Natural killer cell (primary cell): ENCODE data around the gene MTG1. TPM values are rescaled to one million over a fixed set of nuclear protein-coding genes. Genes with fewer than 3 reads are reported as not detected.

Experiments
- ATAC-seq, 3 donors: fragments of 150-1000 bp in 2 of 3; fragments of 200-7000 bp in 1 of 3; cut with Tn5 transposase; 1 replicate in 1 of 3; 2 replicates in 2 of 3; pipeline ENCODE4 v1.10.0; 2021; ENCODE audit warnings: mild to moderate bottlenecking in 2 of 3, moderate library complexity in 2 of 3
- DNase-seq, 2 donors: peaks; one replicate each; pipeline versions ENCODE4 v3.0.0 to v3.0.0-alpha.2; 2013 to 2021; ENCODE audit warnings: mixed read lengths in 1 of 2
- H3K27ac ChIP-seq: one replicate; pipeline ENCODE4 v1.5.1; 2013; ENCODE audit warnings: mild to moderate bottlenecking, low read length
- H3K27me3 ChIP-seq: one replicate; pipeline ENCODE4 v1.6.1; 2013; ENCODE audit warnings: low read length; ENCODE audit not compliant: control insufficient read depth, insufficient read depth
- H3K36me3 ChIP-seq: one replicate; pipeline ENCODE4 v1.6.1; 2013; ENCODE audit warnings: low read length; ENCODE audit not compliant: control insufficient read depth, insufficient read depth
- H3K4me1 ChIP-seq: one replicate; pipeline ENCODE4 v1.6.1; 2013; ENCODE audit warnings: low read length; ENCODE audit not compliant: control insufficient read depth, insufficient read depth
- H3K4me3 ChIP-seq: one replicate; pipeline ENCODE4 v1.5.1; 2013; ENCODE audit warnings: low read length
- H3K9me3 ChIP-seq: one replicate; pipeline ENCODE4 v1.6.1; 2013; ENCODE audit warnings: low read length; ENCODE audit not compliant: control insufficient read depth, insufficient read depth
- H3K27ac Mint-ChIP-seq, 2 donors: one replicate each; pipeline ENCODE4 v1.8.0; 2022; ENCODE audit warnings: mild to moderate bottlenecking in 2 of 2, mixed read lengths in 2 of 2, moderate library complexity in 1 of 2
- H3K27me3 Mint-ChIP-seq, 2 donors: one replicate each; pipeline ENCODE4 v1.8.0; 2022; ENCODE audit warnings: low read depth in 2 of 2, mixed read lengths in 2 of 2
- H3K36me3 Mint-ChIP-seq: one replicate; pipeline ENCODE4 v1.8.0; 2022; ENCODE audit warnings: mixed read lengths
- H3K4me1 Mint-ChIP-seq, 2 donors: one replicate each; pipeline ENCODE4 v1.8.0; 2022; ENCODE audit warnings: mixed read lengths in 2 of 2
- H3K4me3 Mint-ChIP-seq: one replicate; pipeline ENCODE4 v1.8.0; 2022; ENCODE audit warnings: mild to moderate bottlenecking, moderate library complexity, mixed read lengths
- H3K9me3 Mint-ChIP-seq, 2 donors: one replicate each; pipeline ENCODE4 v1.8.0; 2022; ENCODE audit warnings: mixed read lengths in 2 of 2
- WGBS: methylation state at CpG from one replicate; pipeline ENCODE4 v1.1.7; 2013; ENCODE audit warnings: missing lambda C conversion rate; ENCODE audit not compliant: insufficient coverage; 5-methylcytosine and 5-hydroxymethylcytosine counted together
- intact Hi-C: fragments of 100-400 bp; cut with micrococcal nuclease; formaldehyde crosslinking; loops from one replicate; pipeline ENCODE4 v1.14.2; 2022
- total RNA-seq, 4 donors: library from RNA; stranded (reverse); fragments of 120-200 nt in 1 of 4; gene quantifications; one replicate each; pipeline versions ENCODE4 v1.2.3 to v1.2.4, GENCODE V29; 2013 to 2022
- TF ChIP-seq, protein P1 (sequence below): fragments of 200-600 bp; IDR thresholded peaks from one replicate; pipeline ENCODE4 v1.8.0; 2022; ENCODE audit warnings: antibody characterized with exemption

The MTG1 gene
- total RNA-seq, 3 donors from 2014 or later (not counting 1 experiment from before 2014, with no cell fraction given), result 64.3 to 76.3 (median 67.1) TPM

- H3K27me3 Mint-ChIP-seq, result peaks cover 20 to 23% of the 10 kb centered on the region in 2 donors
- Histone ChIP-seq H3K9me3 (no peaks in the 10 kb centered on the region), H3K4me3 (no peak overlapping the region), H3K4me1 (no peaks in the 10 kb centered on the region), H3K27ac (no peak overlapping the region), H3K36me3 (no peaks in the 10 kb centered on the region), H3K27me3 (peaks cover 8% of the 10 kb centered on the region)
- no peak overlapping the region for H3K4me3 Mint-ChIP-seq
- WGBS, result 62% methylated on average over 16 of the region's 16 CpGs
- H3K4me1 Mint-ChIP-seq, result peaks cover 0 to 5% of the 10 kb centered on the region in 2 donors
- DNase-seq (no peak), ATAC-seq (no peak)
- H3K9me3 Mint-ChIP-seq, result no peaks in the 10 kb centered on the region
- intact Hi-C loops, result no loop called here
- H3K27ac Mint-ChIP-seq, result no peak overlapping the region
- no peaks in the 10 kb centered on the region for H3K36me3 Mint-ChIP-seq
- TF ChIP-seq, protein P1, sequence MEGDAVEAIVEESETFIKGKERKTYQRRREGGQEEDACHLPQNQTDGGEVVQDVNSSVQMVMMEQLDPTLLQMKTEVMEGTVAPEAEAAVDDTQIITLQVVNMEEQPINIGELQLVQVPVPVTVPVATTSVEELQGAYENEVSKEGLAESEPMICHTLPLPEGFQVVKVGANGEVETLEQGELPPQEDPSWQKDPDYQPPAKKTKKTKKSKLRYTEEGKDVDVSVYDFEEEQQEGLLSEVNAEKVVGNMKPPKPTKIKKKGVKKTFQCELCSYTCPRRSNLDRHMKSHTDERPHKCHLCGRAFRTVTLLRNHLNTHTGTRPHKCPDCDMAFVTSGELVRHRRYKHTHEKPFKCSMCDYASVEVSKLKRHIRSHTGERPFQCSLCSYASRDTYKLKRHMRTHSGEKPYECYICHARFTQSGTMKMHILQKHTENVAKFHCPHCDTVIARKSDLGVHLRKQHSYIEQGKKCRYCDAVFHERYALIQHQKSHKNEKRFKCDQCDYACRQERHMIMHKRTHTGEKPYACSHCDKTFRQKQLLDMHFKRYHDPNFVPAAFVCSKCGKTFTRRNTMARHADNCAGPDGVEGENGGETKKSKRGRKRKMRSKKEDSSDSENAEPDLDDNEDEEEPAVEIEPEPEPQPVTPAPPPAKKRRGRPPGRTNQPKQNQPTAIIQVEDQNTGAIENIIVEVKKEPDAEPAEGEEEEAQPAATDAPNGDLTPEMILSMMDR, result no peak
These were observed 46.0 kb upstream of the MTG1 start for GRCh38 chr10:133347710-133348517.

GRCh38 chr10:133349160-133349568, 44.8 kb upstream of the MTG1 start:
- Mint-ChIP-seq H3K4me3 (no peak overlapping the region), H3K9me3 (no peaks in the 10 kb centered on the region), H3K27me3 (peaks cover 15% of the 10 kb centered on the region in 2 donors), H3K27ac (no peak overlapping the region), H3K4me1 (peaks cover 0 to 5% of the 10 kb centered on the region in 2 donors), H3K36me3 (no peaks in the 10 kb centered on the region)
- Histone ChIP-seq H3K27me3 (peaks cover 5% of the 10 kb centered on the region), H3K4me3 (no peak overlapping the region), H3K27ac (no peak overlapping the region), H3K36me3 (no peaks in the 10 kb centered on the region), H3K9me3 (no peaks in the 10 kb centered on the region), H3K4me1 (no peaks in the 10 kb centered on the region)
- DNase-seq (no peak), ATAC-seq (peak in 1 of 3 donors; percentile 15)
- TF ChIP-seq, protein P1, result no peak
- intact Hi-C loops, result no loop called here
- WGBS, result 88% methylated on average over 8 of the region's 8 CpGs

DNA sequence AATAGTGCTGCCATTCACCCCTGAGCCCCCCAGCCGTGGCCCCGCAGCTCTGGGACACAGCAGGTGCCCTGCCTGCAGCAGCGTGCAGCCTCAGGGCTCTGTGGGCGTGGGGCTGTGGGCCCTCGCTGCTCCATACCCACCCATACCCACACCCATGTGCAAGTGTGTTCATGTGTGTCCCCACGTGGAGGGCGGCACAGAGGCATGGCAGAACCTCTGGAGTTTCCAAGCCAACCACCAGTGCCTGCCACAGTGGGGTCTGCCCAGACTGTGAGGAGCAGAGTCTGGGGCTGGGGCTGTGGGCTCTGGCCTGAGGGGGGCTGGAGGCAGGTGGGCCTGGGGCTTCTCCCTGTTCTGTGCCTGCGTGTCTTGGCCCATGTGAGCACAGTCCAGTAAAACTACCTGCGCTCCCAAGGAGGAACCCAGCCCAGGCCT, 44.4 kb upstream of the MTG1 start:
- Mint-ChIP-seq H3K4me1 (peaks cover 0 to 5% of the 10 kb centered on the region in 2 donors), H3K36me3 (no peaks in the 10 kb centered on the region), H3K27ac (no peak overlapping the region), H3K27me3 (peaks cover 14% of the 10 kb centered on the region in 2 donors), H3K9me3 (no peaks in the 10 kb centered on the region), H3K4me3 (no peak overlapping the region)
- DNase-seq (no peak), ATAC-seq (no peak)
- Histone ChIP-seq H3K4me3 (no peak overlapping the region), H3K27ac (no peak overlapping the region), H3K9me3 (no peaks in the 10 kb centered on the region), H3K27me3 (peaks cover 5% of the 10 kb centered on the region), H3K36me3 (no peaks in the 10 kb centered on the region), H3K4me1 (no peaks in the 10 kb centered on the region)
- TF ChIP-seq, protein P1, result no peak
- 74% methylated on average over 9 of the region's 9 CpGs for WGBS
- intact Hi-C loops, result no loop called here
